SU-DHL-6 (cell line): Measurements from ENCODE around the gene CPVL.

Experiments
- CTCF ChIP-seq: fragments of 200-600 bp; sonication (generic); IDR thresholded peaks from one replicate; pipeline ENCODE4 v1.5.1; 2017; ENCODE audit warnings: antibody characterized with exemption, mild to moderate bottlenecking, low read length, moderate library complexity; ENCODE audit not compliant: insufficient read depth, poor library complexity, severe bottlenecking
- EZH2phosphoT487 ChIP-seq: fragments of 200-600 bp; sonication (generic), shearing (Covaris generic); conservative IDR thresholded peaks from 2 replicates; pipeline ENCODE4 v1.6.1; 2018; ENCODE audit warnings: mild to moderate bottlenecking, antibody characterized with exemption, low read length, moderate library complexity, mixed read lengths

- no peak for TF ChIP-seq CTCF
- no peak for TF ChIP-seq EZH2phosphoT487
Observed at GRCh38 chr7:29046978-29047377, 99.4 kb downstream of the CPVL start.
